ENCODE measurements around the gene TMEM108.

The TMEM108 gene

DNA sequence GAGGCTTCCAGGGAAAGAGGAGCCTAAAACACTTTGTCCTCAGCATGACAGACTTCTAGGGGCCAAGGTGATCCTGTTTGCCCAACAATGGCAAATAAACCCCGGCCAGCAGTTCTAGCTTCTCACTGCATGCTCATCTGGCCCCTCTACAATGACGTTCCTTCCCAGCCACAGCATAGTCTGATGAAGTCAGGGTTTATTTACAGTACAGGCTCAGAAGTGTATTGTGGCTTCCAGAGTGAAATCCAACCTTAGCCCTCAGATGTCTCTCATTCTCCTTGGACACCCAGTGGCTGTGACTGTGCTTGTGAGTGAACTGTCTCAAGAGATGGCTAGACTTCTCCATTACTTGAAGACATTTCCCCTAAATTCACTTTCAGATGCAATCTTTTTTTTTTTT is 402.5 kb downstream of the TMEM108 start:
- no peak for DNase-seq (ENCODE audit: extremely low read depth, low read depth)
- no peak for TF ChIP-seq CTCF (IDR thresholded peaks at IDR 0.05; ENCODE audit: low read depth, low read length, missing control alignments)
- no peak overlapping the region for H3K4me3 ChIP-seq (replicated peaks; ENCODE audit: low read depth, low read length)

DNA sequence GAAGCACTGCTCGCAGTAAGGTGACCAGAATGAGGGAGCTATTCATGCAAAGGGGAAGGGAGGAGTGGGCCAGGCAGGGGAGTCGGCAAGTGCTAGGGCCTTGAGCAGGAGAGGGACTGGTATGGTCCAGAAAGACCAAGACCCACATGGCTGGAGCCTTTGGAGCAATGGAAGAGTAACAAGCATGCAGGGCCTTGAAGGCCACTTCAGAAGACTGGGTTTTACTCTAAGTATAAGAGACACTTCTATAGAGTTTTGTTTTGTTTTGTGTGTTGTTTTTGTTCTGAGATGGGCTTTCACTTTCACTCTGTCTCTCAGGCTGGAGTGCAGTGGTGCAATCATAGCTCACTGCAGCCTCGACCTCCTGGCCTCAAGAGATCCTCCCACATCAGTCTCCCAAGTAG is 403.7 kb downstream of the TMEM108 start:
- DNase-seq (ENCODE audit: extremely low read depth, low read depth): no peak
- TF ChIP-seq CTCF (IDR thresholded peaks at IDR 0.05; ENCODE audit: low read depth, low read length, missing control alignments): no peak
- no peak overlapping the region for H3K4me3 ChIP-seq (replicated peaks; ENCODE audit: low read depth, low read length)

GRCh38 chr3:133442518-133442917 is 404.3 kb downstream of the TMEM108 start:
- DNase-seq (ENCODE audit: extremely low read depth, low read depth): no peak
- TF ChIP-seq CTCF (IDR thresholded peaks at IDR 0.05; ENCODE audit: low read depth, low read length, missing control alignments): no peak
- no peak overlapping the region for H3K4me3 ChIP-seq (replicated peaks; ENCODE audit: low read depth, low read length)

- DNase-seq (ENCODE audit: extremely low read depth, low read depth): no peak
- no peak for TF ChIP-seq CTCF (IDR thresholded peaks at IDR 0.05; ENCODE audit: low read depth, low read length, missing control alignments)
- H3K4me3 ChIP-seq (replicated peaks; ENCODE audit: low read depth, low read length): no peak overlapping the region
Observed at GRCh38 chr3:133443649-133444422, 405.6 kb downstream of the TMEM108 start.

GRCh38 chr3:133444423-133444774 is 406.2 kb downstream of the TMEM108 start:
- no peak for DNase-seq (ENCODE audit: extremely low read depth, low read depth)
- no peak overlapping the region for H3K4me3 ChIP-seq (replicated peaks; ENCODE audit: low read depth, low read length)
- no peak for TF ChIP-seq CTCF (IDR thresholded peaks at IDR 0.05; ENCODE audit: low read depth, low read length, missing control alignments)

- DNase-seq (ENCODE audit: extremely low read depth, low read depth): no peak
- no peak for TF ChIP-seq CTCF (IDR thresholded peaks at IDR 0.05; ENCODE audit: low read depth, low read length, missing control alignments)
- no peak overlapping the region for H3K4me3 ChIP-seq (replicated peaks; ENCODE audit: low read depth, low read length)
Observed at GRCh38 chr3:133445108-133445507, 406.9 kb downstream of the TMEM108 start.
